NCI-H2081 (cell line): ENCODE measurements around the gene PGGHG.
"Not testable (repeated sequence)": the region's sequence is repeated elsewhere in the genome, so short reads cannot be mapped to it uniquely, and the experiment has no call there.

Source experiments
- DNase-seq, 2 experiments: peaks; one replicate each; lab custom pipeline; 2025; lab: John Stamatoyannopoulos, UW

The PGGHG gene

DNA sequence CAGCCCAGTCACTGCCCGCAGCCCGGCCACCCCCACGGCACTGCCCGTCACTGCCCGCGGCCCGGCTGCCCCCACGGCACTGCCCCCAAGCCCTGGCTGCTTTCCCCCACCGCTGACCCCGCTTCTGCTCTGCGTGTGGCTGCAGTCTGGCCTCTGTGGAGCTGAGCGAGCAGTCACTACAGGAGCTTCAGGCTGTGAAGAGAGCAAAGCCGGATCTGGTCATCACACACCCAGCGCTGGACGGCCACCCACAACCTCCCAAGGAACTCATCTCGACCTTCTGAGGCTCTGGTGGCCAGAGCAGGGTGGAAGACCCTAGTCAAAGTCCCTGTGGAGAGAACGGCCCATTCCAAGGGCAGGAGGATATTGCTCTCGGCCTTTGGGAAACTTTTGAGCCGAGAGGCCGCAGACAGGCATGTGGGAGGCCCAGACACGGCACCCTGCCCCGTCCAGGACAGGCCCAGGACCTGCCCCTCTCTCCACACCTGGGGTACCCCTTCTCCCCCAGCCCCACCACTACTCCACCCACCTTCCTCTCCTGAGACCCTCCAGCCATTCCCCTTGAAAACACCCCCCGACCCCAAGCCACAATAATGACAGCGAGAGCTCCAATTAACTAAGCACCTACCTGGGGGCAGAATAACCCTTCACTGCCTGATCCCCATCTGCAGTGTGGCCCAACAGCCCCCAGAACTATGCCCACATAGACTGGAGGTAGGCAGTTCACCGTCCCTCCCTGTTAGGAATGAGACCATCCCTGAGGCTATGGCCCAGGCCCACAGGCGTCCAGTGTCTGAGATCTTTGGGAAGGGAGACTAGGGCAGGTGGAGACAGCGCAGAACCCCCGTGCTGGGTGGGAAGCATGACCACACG, 3.7 kb upstream of the PGGHG start:
- DNase-seq = no peak

DNA sequence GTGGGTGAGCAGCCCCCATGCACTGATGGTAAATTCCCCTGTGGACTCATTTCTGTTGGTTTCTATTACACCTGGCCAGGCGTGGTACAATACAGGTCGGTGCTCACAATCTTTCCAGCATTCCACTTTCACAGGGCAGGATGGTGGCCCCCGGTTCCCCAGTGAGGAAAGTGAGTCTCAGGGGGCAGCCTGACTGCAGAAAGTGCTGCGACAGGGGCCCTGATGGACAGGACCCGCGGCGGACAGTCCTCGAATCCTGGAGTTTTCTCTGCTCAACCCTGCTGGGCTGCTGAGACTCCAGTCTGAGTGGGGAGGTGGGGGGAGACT, 3.1 kb upstream of the PGGHG start:
- DNase-seq = no peak

DNA sequence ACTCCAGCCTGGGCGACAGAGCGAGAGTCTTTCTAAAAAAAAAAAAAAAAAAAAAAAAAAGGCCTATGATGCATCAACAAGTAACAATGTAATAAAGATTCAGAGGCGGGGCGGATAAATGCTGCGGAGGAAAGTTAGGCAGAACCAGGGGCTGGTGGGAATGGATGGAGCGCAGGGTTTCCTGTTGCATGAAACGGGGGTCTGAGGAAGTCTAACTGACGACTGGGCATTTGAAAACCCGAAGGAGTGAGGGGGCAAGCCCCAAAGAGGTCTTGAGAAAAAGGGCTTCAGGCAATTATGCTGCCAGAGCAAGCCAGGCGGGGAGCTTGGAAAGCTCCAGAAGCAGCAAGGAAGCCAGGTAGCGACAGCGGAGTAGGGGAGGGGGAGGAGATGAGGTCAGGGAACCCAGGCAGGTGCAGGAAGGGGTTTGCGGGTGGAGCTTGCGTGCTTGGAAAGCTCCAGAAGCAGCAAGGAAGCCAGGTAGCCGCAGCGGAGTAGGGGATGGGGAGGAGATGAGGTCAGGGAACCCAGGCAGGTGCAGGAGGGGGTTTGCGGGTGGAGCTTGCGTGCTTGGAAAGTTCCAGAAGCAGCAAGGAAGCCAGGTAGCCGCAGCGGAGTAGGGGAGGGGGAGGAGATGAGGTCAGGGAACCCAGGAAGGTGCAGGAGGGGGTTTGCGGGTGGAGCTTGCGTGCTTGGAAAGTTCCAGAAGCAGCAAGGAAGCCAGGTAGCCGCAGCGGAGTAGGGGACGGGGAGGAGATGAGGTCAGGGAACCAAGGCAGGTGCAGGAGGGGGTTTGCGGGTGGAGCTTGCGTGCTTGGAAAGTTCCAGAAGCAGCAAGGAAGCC, 1.7 kb upstream of the PGGHG start:
- not testable (repeated sequence) for DNase-seq

DNA sequence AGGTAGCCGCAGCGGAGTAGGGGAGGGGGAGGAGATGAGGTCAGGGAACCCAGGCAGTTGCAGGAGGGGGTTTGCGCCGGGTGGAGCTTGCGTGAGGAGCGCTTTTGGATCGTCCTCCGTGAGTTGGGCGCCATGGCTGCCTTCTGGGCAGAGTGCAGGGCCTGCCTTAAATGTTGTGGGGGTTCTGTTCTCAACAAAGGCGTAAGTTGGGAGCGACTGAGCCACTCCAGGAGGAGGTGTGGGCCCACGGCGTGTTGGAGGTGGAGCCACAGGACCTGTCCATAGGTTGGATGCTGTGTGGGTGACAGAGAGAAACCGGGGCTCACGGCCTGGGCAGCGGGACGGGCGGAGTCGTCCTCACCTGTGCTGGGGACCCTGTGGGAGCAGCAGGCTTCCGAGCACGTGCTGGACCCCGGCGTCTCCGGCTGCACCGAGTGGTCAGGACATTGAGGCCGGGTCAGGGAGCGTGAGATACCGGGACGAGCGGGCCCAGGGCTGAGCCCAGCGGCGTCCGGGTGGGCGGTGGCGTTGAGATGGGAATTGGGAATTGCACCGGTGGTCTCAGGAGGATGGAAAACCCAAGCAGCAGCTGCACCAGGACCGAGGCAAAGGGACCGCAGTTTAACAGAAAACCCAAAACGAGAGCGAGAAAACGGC, 977 bp upstream of the PGGHG start:
- no peak for DNase-seq

DNA sequence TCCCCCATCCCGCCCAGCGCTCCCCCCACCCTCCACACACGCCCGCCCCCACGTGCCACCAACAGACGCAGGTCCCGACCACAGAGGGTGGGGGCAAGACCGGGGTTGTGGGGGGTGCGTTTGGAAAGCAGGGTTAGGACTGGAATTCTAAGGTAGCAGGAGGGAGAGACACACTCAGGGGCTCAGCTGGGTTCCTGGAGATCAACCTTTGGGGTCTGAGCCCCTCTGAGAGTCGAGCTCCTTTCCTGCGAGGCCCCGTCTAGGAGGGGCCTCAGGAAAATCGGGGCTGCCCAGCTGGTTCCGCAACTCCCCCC, 429 bp downstream of the PGGHG start:
- no peak for DNase-seq

DNA sequence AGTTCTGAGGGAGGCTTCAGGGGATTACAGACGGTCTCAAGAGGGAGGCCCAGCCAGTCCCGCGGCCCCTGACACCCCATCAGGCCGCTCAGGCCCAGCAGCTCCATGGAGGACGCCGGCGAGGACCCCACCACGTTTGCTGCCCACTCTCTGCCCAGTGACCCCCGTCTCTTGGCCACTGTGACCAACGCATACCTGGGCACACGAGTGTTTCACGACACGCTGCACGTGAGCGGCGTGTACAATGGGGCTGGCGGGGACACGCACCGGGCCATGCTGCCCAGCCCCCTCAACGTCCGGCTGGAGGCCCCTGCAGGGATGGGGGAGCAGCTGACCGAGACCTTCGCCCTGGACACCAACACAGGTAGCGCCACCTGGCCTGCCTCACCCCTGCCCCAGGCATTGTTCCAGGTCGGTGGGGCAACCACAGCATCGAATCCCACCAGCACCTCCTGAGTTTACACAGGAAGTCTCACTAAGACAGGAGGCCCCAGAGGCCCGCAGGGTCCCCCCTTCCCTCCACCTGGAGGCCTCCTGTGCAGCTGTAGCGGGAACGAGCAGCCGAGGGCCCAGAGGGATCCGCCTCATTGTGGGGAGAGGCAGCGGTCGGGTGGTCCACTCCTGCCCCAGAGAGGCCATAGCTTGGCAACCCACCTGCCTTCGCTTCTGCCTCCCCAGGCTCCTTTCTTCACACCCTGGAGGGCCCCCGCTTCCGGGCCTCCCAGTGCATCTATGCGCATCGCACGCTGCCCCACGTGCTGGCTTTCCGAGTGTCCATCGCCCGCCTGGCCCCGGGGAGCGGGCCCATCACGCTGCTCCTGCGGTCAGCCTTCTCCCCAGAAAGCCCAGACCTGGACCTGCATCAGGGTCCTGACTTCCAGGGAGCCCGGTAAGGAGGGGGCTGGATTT, 1.0 kb downstream of the PGGHG start:
- DNase-seq = no peak

DNA sequence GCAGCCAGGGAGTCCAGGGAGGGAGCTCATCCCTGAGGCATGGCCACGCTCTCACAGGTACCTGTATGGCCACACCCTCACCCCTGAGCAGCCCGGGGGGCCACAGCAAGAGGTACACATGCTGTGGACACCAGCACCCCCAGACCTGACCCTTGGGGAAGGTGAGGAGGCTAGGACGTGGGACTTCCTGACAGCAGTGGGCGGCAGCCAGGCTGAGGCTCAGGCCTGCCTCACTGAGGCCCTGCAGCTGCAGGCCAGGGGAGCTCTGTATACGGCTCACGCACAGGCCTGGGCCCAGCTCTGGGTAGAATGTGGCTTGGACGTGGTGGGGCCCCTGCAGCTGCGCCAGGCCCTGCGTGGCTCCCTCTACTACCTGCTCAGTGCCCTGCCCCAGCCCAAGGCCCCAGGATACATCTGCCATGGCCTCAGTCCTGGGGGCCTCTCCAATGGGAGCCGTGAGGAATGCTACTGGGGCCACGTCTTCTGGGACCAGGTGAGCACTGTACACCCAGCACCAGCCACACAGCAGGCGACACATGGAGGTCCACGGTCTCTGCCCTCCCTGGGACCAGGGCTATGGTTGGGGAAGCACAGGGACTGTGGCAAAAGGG, 1.8 kb downstream of the PGGHG start:
- DNase-seq = no peak

DNA sequence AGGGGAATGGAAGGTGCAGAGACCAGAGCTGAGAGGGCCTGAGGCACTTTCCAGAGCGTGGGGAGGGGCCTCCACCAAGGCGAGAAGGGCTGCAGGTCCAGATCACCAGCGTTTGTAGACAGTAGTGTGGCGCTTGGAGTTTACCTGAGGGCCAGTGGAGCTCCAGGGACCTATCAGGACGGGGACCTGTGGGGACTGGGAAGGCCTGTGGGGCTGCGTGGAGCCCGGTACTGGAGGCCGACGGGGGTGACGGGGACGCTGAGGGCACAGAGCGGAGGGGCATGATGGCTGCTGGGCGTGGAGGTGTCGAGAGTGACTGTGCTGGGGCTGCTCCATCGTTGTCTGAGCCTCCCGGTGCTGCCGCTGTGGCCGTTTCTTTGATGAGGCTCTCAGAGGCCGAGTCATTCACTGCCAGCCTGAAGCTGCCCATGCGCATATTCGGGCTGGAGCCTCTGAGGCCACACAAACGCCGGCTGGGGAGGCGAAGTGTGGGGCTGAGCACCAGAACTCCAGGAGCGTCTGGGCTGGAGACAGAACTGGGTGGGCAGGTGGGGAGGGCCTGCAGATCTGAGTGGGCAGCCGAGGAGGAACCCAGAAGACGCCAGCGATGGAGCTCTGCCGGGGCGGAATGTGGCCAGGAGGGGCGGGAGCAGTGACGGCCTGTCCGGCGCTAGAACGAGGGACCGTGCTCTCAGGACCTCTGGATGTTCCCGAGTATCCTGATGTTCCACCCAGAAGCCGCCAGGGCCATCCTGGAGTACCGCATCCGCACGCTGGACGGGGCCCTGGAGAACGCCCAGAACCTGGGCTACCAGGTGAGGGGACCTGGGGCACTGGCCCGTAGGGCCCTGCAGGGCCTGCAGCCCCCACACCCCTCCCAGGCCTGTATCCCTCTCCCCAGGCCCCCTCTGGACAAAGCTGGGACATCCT, 2.6 kb downstream of the PGGHG start:
- no peak for DNase-seq

DNA sequence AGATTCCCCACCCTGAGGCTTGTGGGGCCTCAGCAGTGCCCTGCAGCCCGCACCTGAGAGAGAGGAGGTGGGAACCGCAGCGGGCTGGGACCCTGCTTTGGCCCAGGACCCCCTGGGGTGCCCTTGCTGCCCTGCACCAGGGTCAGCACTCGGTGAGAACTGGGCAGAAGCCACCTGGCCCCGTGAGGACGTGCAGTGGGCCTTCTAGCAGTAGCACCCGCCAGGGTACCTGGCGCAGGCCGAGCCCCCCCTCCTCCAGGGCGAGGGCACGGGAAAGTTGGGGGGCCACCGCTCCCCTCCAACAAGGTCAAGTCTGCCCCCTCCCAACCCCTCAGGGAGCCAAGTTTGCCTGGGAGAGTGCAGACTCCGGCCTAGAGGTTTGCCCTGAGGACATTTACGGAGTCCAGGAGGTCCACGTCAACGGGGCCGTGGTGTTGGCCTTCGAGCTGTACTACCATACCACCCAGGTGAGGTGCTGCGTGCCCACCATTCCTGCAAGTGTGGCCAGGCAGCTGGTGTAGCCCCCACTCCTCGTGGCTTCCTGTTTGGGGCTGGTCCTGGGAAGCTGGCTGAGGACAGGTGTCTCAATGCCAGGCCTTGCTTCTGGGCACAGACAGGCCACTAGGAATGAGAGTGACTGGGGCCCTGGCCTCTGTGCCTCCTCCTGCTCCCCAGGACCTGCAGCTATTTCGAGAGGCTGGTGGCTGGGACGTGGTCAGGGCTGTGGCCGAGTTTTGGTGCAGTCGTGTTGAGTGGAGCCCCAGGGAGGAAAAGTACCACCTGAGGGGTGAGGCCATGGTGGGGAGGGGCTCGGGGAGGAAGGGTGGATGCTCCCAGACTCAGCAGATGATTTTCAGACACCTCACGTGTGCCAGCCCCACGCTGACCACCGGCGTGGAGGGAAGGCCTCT, 3.5 kb downstream of the PGGHG start:
- no peak for DNase-seq

DNA sequence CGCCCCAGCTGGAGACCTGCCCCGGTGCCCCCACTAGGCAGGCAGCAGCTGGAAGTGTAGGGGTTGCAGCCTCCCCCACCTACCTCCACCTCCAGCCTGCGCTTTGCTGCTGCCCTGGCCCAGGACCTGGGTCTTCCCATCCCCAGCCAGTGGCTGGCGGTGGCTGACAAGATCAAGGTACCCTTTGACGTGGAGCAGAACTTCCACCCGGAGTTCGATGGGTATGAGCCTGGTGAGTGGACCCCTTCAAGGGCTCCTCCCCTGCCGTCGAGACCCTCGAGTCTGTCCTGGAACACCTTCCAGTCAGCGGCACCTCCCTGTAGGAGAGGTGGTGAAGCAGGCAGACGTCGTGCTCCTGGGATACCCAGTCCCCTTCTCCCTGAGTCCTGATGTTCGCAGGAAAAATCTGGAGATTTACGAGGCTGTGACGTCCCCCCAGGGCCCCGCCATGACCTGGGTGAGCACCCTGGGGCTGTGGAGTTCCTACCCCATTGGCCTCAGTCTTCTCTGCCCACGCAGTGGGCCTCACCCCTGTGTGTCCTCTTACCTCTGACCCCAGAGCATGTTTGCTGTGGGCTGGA, 4.4 kb downstream of the PGGHG start:
- no peak for DNase-seq

DNA sequence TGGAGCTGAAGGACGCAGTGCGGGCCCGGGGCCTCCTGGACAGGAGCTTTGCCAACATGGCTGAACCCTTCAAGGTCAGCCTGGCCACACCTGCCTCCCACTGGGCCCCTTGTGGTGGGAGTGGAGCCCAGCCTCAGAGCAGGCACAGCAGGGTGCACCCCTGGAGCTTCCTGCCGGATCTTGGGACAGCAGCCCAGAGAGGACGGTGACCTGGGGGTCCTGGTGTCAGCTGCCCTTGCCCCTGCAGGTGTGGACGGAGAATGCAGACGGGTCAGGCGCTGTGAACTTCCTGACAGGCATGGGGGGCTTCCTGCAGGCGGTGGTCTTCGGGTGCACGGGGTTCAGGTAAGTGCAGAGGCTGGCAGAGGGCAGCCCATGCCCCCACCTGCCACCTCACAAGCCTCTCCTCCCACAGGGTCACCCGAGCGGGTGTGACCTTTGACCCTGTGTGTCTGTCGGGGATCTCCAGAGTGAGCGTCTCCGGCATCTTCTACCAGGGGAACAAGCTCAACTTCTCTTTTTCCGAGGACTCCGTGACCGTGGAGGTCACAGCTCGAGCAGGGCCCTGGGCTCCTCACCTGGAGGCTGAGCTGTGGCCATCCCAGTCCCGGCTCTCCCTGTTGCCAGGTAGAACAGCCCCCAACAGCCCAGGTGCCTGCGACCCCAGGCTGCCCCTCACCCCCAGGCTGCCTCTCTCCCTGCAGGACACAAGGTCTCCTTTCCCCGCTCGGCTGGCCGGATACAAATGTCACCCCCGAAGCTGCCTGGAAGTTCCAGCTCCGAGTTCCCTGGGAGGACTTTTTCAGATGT, 5.1 kb downstream of the PGGHG start:
- DNase-seq = no peak

DNA sequence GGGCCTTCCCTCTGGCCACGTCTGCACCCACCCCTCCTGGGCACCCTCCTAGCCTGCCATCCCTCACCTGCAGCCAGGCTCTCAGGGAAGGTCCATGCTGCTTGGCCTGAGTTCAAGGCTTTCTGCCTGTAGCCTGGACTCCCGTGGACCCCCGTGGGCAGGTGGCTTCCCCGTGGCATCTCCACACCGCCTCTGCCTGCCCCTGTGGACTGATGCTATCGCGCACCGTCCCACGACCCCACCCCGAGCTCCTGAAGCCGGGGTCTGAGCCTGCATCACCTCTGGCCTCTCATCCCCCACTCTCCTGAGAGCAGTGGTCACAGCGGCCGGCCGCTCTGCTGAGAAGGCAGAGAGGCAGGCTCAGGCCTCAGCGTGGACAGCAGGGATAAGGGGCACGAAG, 5.9 kb downstream of the PGGHG start:
- no peak for DNase-seq

DNA sequence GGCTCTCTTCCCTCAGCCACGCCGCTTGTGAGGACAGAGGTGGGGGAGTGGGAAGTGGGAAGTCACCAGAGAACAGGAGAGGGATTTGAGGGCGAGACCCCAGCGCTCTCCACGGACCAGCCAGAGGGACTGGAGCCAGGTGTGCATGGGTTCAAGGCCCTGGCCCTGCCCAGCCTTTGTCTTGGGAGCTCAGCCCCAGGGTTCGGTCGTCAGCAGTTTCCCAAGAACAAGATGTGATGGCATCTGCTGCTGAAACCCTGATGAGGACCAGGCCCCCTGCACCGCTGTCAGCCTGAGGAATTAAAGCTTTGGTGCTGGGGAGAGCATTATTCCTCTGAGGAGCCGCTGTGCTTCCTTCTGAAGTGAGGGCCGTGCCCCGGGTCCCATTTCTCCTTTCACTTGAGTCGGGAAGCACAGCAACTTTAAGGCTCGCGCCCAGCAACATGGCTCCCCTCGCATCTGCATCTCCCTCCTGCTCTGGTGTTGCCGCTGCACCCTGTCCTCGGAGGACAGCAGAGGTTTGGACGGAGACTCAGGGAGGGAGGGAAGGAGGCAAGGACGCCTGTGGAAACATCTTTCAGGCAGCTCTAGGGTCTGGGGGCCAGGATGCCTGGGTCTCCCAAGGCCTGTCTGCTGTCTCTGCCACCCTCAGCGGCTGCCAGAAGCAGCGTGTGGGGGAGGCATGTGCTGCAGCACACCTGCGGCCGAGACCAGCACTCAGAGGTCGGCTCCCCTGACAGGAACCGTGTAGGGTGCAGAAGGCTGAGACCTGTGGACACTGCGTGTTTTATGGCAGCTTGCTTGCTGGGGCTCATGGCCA, 6.6 kb downstream of the PGGHG start:
- no peak for DNase-seq

DNA sequence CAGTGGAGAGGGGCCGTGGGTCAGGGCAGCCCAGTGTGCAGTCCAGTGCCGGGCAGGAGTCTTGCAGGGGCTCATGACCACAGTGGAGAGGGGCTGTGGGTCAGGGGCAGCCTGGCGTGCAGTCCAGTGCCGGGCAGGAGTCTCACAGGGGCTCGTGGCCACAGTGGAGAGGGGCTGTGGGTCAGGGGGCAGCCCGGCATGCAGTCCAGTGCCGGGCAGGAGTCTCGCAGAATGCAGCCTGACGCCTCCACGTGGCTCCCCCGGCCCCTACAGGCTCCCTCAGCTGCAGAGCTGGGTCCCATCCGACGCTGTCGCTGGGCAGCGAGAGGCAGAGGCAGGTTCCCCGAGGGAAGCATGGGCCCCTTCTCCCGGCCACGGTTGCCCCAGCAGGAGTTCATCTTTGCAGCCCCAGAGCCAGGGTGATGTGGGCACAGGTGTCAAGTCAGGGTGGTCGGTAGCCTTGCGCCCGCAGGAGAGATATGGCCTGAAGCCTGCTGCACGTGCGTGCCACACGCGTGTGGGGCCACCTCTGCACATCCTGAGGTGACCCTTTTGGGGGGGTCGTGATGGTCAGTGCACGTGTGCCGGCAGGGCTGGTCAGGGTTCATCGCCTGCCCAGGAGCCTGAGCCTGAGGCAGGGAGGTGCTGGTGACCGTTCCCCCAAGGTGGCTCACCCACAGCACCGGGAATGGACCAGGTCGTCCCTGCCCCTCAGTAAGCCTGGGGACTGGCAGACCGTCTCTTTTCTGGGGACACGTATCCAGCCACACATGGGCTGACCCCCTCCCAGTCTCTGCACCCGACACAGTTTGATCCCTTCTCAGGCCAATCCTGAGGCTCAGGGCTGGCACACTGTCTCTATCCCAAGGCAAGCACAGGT, 7.5 kb downstream of the PGGHG start:
- no peak for DNase-seq

DNA sequence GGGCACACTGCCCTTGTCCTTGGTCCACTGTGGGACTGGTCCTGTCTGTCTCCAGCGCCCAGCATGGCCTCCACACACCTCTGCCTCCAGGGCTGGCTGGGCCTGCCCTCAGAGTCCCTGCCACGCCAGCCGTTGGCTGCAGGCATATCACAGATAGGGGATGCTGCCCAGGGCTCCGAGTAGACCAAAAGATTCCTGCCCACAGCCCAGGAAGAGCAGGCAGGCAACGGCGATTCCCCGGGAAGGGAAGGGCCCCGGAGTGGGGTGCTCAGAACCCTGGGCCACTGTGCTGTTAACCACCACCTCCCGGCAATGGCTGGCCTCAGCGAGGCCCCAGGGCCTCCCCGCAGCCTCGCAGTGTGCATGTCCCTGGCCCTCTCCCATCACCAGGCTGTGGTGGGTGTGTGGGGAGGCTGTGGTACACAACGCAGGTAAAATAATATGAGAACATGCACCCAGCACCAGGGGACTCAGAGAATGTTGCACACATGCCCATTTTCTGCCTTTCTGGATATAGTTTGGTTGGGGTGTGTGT, 8.2 kb downstream of the PGGHG start:
- no peak for DNase-seq
